Gastrocnemius medialis (tissue), 4 donors: ENCODE measurements around the gene ALDH3A1. TPM values are rescaled to one million over a fixed set of nuclear protein-coding genes. Genes with fewer than 3 reads are reported as not detected.

ENCODE experiments used
- ATAC-seq, 2 donors: fragments of 150-250 bp; one replicate each; pipeline ENCODE4 v1.9.1; 2016
- DNase-seq, 2 donors: peaks; one replicate each; pipeline ENCODE4 v3.0.0-alpha.2; 2019
- H3K27ac ChIP-seq, 4 donors: fragments of 200-600 bp; sonication (generic); 1 replicate in 1 of 4; 2 replicates in 3 of 4; pipeline ENCODE4 v1.5.1; 2016 to 2018; ENCODE audit warnings: mild to moderate bottlenecking in 2 of 4, moderate library complexity in 1 of 4
- H3K27me3 ChIP-seq, 3 donors: fragments of 200-600 bp; sonication (generic) in 2 of 3; 1 replicate in 1 of 3; 2 replicates in 2 of 3; pipeline versions ENCODE4 v1.5.1 to v1.6.0; 2016 to 2019; ENCODE audit warnings: mild to moderate bottlenecking in 1 of 3, moderate library complexity in 1 of 3
- H3K36me3 ChIP-seq, 2 donors: fragments of 200-600 bp; sonication (generic) in 1 of 2; one replicate each; pipeline ENCODE4 v1.5.1; 2017 to 2018
- H3K4me1 ChIP-seq, 2 donors: fragments of 200-600 bp; sonication (generic) in 1 of 2; one replicate each; pipeline ENCODE4 v1.5.1; 2016 to 2017; ENCODE audit warnings: mild to moderate bottlenecking in 2 of 2
- H3K4me3 ChIP-seq, 4 donors: fragments of 200-600 bp; sonication (generic) in 3 of 4; 1 replicate in 1 of 4; 2 replicates in 3 of 4; pipeline ENCODE4 v1.5.1; 2016 to 2019; ENCODE audit warnings: mild to moderate bottlenecking in 2 of 4
- H3K9me3 ChIP-seq, 3 donors: fragments of 200-600 bp; sonication (generic) in 2 of 3; 1 replicate in 1 of 3; 2 replicates in 2 of 3; pipeline ENCODE4 v1.5.1; 2016 to 2019
- CTCF ChIP-seq, 5 experiments: fragments of 450-650 bp in 3 of 5; fragments of 200-600 bp in 2 of 5; sonication (generic) in 2 of 5; IDR thresholded peaks in 4 of 5; conservative IDR thresholded peaks in 1 of 5; 1 replicate in 4 of 5; 2 replicates in 1 of 5; pipeline ENCODE4 v1.5.1; 2016 to 2019; ENCODE audit warnings: antibody characterized with exemption in 5 of 5, mild to moderate bottlenecking in 3 of 5, moderate library complexity in 3 of 5
- POLR2A ChIP-seq, 2 donors: fragments of 450-650 bp; IDR thresholded peaks; one replicate each; pipeline ENCODE4 v1.6.1; 2017; ENCODE audit warnings: antibody characterized with exemption in 2 of 2, mild to moderate bottlenecking in 2 of 2, moderate library complexity in 2 of 2
- in situ Hi-C, 4 donors: fragments of 200-750 bp; cut with MboI; loops; one replicate each; pipeline versions ENCODE4 v1.15.0 to v1.8.0; 2017; ENCODE audit warnings: low sequenced_read_pairs in 4 of 4
- intact Hi-C: fragments of 100-400 bp; cut with DNase I; formaldehyde crosslinking; loops from one replicate; pipeline ENCODE4 v1.15.1; 2023; ENCODE audit warnings: low total_unique reads
- total RNA-seq, 4 donors: library from RNA; depleted of rRNA; stranded (reverse); fragments of >200 nt; gene quantifications; one replicate each; pipeline versions ENCODE4 v1.1.0 to v1.2.3, GENCODE V29; 2016

Gene ALDH3A1
- total RNA-seq, 4 donors from 2014 or later: 0.18 to 0.23 TPM; not detected in 2

GRCh38 chr17:19720210-19720475 lies 28.0 kb downstream of the ALDH3A1 start:
- Histone ChIP-seq H3K9me3 (no peaks in the 10 kb centered on the region), H3K27me3 (no peaks in the 10 kb centered on the region), H3K4me1 (peaks cover 10 to 17% of the 10 kb centered on the region in 2 donors), H3K36me3 (no peaks in the 10 kb centered on the region), H3K4me3 (no peak overlapping the region), H3K27ac (no peak overlapping the region)
- no peak for DNase-seq
- intact Hi-C loops (no loop called here), in situ Hi-C loops (no loop called here)
- no peak for ATAC-seq
- TF ChIP-seq CTCF (IDR thresholded peaks at IDR 0.05 in 4 of 5, conservative IDR thresholded peaks at IDR 0.05 in 1 of 5): no peak
- TF ChIP-seq POLR2A (IDR thresholded peaks at IDR 0.05): no peak

GRCh38 chr17:19719355-19720209 lies 28.5 kb downstream of the ALDH3A1 start:
- TF ChIP-seq POLR2A (IDR thresholded peaks at IDR 0.05) (no peak), CTCF (IDR thresholded peaks at IDR 0.05 in 4 of 5, conservative IDR thresholded peaks at IDR 0.05 in 1 of 5) (no peak)
- ATAC-seq (no peak), DNase-seq (no peak)
- Histone ChIP-seq H3K36me3 (no peaks in the 10 kb centered on the region), H3K27me3 (no peaks in the 10 kb centered on the region), H3K4me1 (peaks cover 9 to 11% of the 10 kb centered on the region in 2 donors), H3K27ac (no peak overlapping the region), H3K9me3 (no peaks in the 10 kb centered on the region), H3K4me3 (no peak overlapping the region)
- intact Hi-C loops: no loop called here
- in situ Hi-C loops: no loop called here

- Histone ChIP-seq H3K27ac (no peak overlapping the region), H3K9me3 (no peaks in the 10 kb centered on the region), H3K4me1 (peaks cover 1 to 4% of the 10 kb centered on the region in 2 donors), H3K4me3 (no peak overlapping the region), H3K36me3 (no peaks in the 10 kb centered on the region), H3K27me3 (no peaks in the 10 kb centered on the region)
- TF ChIP-seq POLR2A (IDR thresholded peaks at IDR 0.05): no peak
- TF ChIP-seq CTCF (IDR thresholded peaks at IDR 0.05 in 4 of 5, conservative IDR thresholded peaks at IDR 0.05 in 1 of 5): no peak
- in situ Hi-C loops (no loop called here), intact Hi-C loops (no loop called here)
- DNase-seq (no peak), ATAC-seq (no peak)
Measured at GRCh38 chr17:19718613-19719354, 29.3 kb downstream of the ALDH3A1 start.

- Histone ChIP-seq H3K4me3 (no peak overlapping the region), H3K4me1 (peaks cover 0 to 4% of the 10 kb centered on the region in 2 donors), H3K27me3 (no peaks in the 10 kb centered on the region), H3K9me3 (no peaks in the 10 kb centered on the region), H3K27ac (no peak overlapping the region), H3K36me3 (no peaks in the 10 kb centered on the region)
- ATAC-seq: no peak
- in situ Hi-C loops (no loop called here), intact Hi-C loops (no loop called here)
- TF ChIP-seq CTCF (IDR thresholded peaks at IDR 0.05 in 4 of 5, conservative IDR thresholded peaks at IDR 0.05 in 1 of 5) (no peak), POLR2A (IDR thresholded peaks at IDR 0.05) (no peak)
- DNase-seq: no peak
Measured at GRCh38 chr17:19718041-19718612, 30.0 kb downstream of the ALDH3A1 start.
